Muscle of leg (tissue), 11 donors: ENCODE measurements around the gene ATRIP. TPM values are rescaled to one million over a fixed set of nuclear protein-coding genes. Genes with fewer than 3 reads are reported as not detected.
A peak's percentile ranks its signal among the peaks of the same experiment; 100 is the strongest.
"Not testable (repeated sequence)": the region's sequence is repeated elsewhere in the genome, so short reads cannot be mapped to it uniquely, and the experiment has no call there.

ENCODE experiments used
- DNase-seq: peaks from one replicate; pipeline ENCODE4 v3.0.0; 2013
- H3K27ac ChIP-seq: one replicate; pipeline ENCODE4 v1.5.1; 2013; ENCODE audit warnings: mild to moderate bottlenecking, low read length, control low read depth
- H3K27me3 ChIP-seq: one replicate; pipeline ENCODE4 v1.6.1; 2013; ENCODE audit warnings: low read length; ENCODE audit not compliant: control insufficient read depth, insufficient read depth
- H3K36me3 ChIP-seq: one replicate; pipeline ENCODE4 v1.6.1; 2013; ENCODE audit warnings: low read length; ENCODE audit not compliant: control insufficient read depth, insufficient read depth
- H3K4me1 ChIP-seq: one replicate; pipeline ENCODE4 v1.6.1; 2013; ENCODE audit warnings: low read length; ENCODE audit not compliant: control insufficient read depth, insufficient read depth
- H3K4me3 ChIP-seq: one replicate; pipeline ENCODE4 v1.5.1; 2013; ENCODE audit warnings: low read length, control low read depth
- H3K9me3 ChIP-seq: replicated peaks from 2 replicates; pipeline ENCODE4 v1.6.1; 2013; ENCODE audit warnings: low read depth, low read length; ENCODE audit not compliant: control insufficient read depth
- WGBS: methylation state at CpG from one replicate; pipeline ENCODE4 v1.1.5; 2013; ENCODE audit warnings: missing lambda C conversion rate; ENCODE audit not compliant: insufficient coverage; 5-methylcytosine and 5-hydroxymethylcytosine counted together
- polyA plus RNA-seq, 8 donors: library from polyadenylated mRNA; unstranded; fragments of 120-200 nt; gene quantifications; one replicate each; pipeline versions ENCODE4 v1.2.1 to v1.2.3, GENCODE V29; 2013; ENCODE audit warnings: inconsistent platforms in 1 of 8, low replicate concordance in 1 of 8; ENCODE audit not compliant: insufficient read length in 8 of 8, insufficient read depth in 1 of 8
- total RNA-seq: library from RNA; stranded (reverse); fragments of 120-200 nt; gene quantifications from one replicate; pipeline ENCODE4 v1.2.4, GENCODE V29; 2013

Gene ATRIP
- total and polyA plus RNA-seq, 9 donors: 6.5 to 9.6 (median 7.8) TPM

GRCh38 chr3:48478626-48479555, 32.4 kb downstream of the ATRIP start:
- DNase-seq: no peak
- Histone ChIP-seq H3K27me3 (no peaks in the 10 kb centered on the region), H3K9me3 (no peaks in the 10 kb centered on the region), H3K4me3 (no peak overlapping the region), H3K36me3 (no peaks in the 10 kb centered on the region), H3K27ac (no peak overlapping the region), H3K4me1 (no peaks in the 10 kb centered on the region)
- 86% methylated on average over 17 of the region's 19 CpGs for WGBS

DNA sequence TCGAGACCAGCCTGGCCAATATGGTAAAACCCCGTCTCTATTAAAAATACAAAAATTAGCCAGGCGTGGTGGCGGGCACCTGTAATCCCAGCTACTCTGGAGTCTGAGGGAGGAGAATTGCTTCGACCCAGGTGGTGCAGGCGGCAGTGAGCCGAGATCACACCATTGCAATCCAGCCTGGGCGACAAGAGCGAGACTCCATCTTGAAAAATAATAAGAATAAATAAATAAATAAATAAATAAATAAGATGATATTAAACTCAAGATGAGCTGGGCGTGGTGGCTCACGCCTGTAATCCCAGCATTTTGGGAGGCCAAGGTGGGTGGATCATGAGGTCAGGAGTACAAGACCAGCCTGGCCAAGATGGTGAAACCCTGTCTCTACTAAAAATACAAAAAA, 34.4 kb downstream of the ATRIP start:
- not testable (repeated sequence) for H3K9me3 ChIP-seq, H3K36me3 ChIP-seq, H3K27ac ChIP-seq, H3K4me1 ChIP-seq, H3K27me3 ChIP-seq, DNase-seq, H3K4me3 ChIP-seq
- no CpG with 5 or more reads among the region's 11 CpGs for WGBS

DNA sequence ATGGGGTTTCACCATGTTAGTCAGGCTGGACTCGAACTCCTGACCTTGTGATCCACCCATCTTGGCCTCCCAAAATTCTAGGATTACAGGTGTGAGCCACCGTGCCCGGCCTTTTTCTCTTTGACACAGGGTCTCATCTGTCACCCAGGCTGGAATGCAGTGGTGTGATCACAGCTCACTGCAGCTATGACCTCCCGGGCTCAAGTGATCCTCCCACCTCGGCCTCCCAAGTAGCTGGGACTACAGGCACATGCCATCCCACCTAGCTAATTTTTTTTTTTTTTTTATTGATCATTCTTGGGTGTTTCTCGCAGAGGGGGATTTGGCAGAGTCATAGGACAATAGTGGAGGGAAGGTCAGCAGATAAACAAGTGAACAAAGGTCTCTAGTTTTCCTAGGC, 36.3 kb downstream of the ATRIP start:
- H3K36me3 ChIP-seq, H3K27ac ChIP-seq, DNase-seq, H3K9me3 ChIP-seq, H3K4me1 ChIP-seq, H3K4me3 ChIP-seq, H3K27me3 ChIP-seq: not testable (repeated sequence)
- 100% methylated on average over 2 of the region's 6 CpGs for WGBS

DNA sequence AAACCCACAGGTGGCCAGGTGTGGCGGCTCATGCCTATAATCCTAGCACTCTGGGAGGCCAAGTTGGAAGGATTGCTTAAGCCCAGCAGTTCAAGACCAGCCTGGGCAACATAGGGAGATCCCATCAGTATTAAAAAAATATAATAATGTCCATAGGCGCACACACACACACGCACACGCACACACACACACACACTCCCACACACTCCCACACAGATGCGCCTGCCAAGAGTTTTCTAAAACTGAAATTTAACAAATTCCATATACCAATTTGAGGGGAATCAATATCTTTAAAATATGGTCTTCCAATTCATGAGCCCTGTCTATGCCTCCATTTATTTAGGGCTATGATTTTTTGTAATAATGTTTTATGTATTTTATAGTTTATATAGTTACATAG, 40.4 kb downstream of the ATRIP start:
- no peak overlapping the region for H3K4me3 ChIP-seq
- no peak overlapping the region for H3K27ac ChIP-seq
- H3K36me3 ChIP-seq: peaks cover 2% of the 10 kb centered on the region
- H3K4me1 ChIP-seq: no peaks in the 10 kb centered on the region
- H3K9me3 ChIP-seq: no peaks in the 10 kb centered on the region
- no CpG with 5 or more reads among the region's 5 CpGs for WGBS
- DNase-seq: no peak
- H3K27me3 ChIP-seq: no peaks in the 10 kb centered on the region

DNA sequence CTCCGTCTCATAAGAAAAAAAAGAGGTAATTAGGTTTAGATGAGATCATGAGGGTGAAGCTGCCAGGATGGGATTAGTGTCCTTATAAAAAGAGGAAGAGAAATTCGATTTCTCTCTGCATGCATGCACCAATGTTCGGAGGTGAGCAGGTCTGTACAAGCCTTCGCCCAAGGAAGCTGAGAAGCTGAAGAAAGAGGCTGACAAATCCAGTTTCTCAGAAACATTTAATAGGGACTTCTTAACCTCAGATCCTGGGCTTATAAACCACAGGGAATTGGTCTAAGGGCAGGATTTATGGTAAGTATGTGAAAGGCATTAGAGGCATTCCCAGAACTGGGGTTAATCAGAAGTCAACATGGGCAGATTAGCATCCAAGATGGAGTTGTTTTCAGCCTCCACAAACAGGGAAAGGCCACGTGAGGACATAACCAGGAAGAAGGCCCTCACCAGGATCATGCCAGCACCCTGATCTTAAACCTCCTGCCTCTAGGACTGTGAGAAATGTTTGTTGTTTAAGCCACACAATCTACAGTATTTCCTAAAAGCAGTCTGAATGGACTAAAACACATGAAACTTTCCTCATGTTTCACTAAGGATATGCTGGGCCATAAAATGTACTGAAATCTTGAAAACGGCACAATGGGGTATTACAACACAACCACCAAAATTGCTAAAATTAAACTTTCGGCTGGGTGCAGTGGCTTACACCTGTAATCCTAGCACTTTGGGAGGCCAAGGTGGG, 46.1 kb downstream of the ATRIP start:
- Histone ChIP-seq H3K27ac (no peak overlapping the region), H3K4me3 (no peak overlapping the region), H3K9me3 (no peaks in the 10 kb centered on the region), H3K4me1 (no peaks in the 10 kb centered on the region), H3K27me3 (no peaks in the 10 kb centered on the region), H3K36me3 (peaks cover 2% of the 10 kb centered on the region)
- no peak for DNase-seq
- 66% methylated on average over 5 of the region's 7 CpGs for WGBS

GRCh38 chr3:48493203-48493501, 46.6 kb downstream of the ATRIP start:
- H3K4me1 ChIP-seq: no peaks in the 10 kb centered on the region
- peaks cover 2% of the 10 kb centered on the region for H3K36me3 ChIP-seq
- no peak overlapping the region for H3K4me3 ChIP-seq
- no peaks in the 10 kb centered on the region for H3K27me3 ChIP-seq
- H3K9me3 ChIP-seq: no peaks in the 10 kb centered on the region
- H3K27ac ChIP-seq: no peak overlapping the region
- 75% methylated on average over 2 of the region's 3 CpGs for WGBS
- DNase-seq: no peak

DNA sequence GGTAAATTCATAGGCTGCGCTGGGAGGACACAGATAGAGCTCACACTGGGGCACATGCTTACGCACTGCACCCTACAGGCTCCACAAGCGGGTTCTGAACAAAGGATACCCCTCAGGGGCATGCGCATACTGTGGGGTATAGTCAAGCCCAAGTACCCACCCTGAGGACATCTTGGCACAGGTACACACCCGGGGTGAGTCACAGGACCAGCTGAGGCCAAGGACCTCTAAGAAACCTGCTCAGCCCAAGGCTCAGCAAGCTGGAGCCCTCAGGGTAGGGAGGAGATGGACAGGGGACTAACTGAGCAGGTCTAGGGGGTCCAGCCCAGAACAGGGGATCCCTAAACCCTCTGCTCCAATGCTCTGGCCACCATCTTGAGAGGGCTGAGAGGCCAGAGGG, 54.1 kb downstream of the ATRIP start:
- H3K27me3 ChIP-seq: no peaks in the 10 kb centered on the region
- H3K4me3 ChIP-seq: no peak overlapping the region
- H3K36me3 ChIP-seq: peaks cover 4% of the 10 kb centered on the region
- peaks cover 25% of the 10 kb centered on the region for H3K4me1 ChIP-seq
- WGBS: 97% methylated on average over 5 of the region's 5 CpGs
- no peak overlapping the region for H3K27ac ChIP-seq
- no peak for DNase-seq
- no peaks in the 10 kb centered on the region for H3K9me3 ChIP-seq

DNA sequence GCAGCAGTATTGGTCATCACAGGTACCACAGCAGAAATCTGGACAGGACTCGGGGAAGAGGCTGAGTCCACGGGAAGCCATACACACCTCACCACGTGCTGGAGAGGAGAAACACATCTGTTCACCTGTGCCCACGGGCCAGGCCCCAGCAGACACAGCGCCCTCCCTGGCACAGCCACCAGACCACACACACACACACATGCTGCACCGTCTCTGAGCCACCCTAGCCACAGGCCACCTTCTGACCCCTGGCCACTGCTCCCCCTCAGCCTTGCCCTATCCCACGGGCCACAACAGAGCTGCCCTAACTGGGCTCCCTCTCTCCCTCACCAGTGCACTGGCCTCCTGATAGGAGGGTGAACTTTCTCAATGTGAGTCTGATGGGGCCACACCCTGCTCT, 54.7 kb downstream of the ATRIP start:
- Histone ChIP-seq H3K9me3 (no peaks in the 10 kb centered on the region), H3K36me3 (peaks cover 4% of the 10 kb centered on the region), H3K4me1 (peaks cover 25% of the 10 kb centered on the region), H3K27ac (no peak overlapping the region), H3K4me3 (no peak overlapping the region), H3K27me3 (no peaks in the 10 kb centered on the region)
- no peak for DNase-seq
- 71% methylated on average over 4 of the region's 7 CpGs for WGBS

DNA sequence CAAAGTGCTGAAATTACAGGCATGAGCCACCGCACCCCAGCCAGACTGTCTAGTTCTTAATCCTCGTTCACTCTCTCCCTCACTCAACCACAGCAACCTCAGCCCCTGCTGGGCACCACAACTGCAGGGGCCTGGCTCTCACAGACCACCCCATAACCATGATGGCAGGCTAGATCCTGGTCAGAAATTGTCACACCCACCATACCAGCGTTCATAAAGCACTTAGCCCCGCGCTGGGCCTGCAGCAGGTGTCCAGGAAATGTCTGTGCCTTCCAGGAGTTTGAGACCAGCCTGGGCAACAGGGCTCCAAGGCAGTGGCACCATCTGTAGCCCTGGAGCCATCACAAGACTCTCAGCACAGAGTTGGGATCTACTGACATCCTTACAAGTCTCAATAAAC, 55.6 kb downstream of the ATRIP start:
- Histone ChIP-seq H3K36me3 (peaks cover 4% of the 10 kb centered on the region), H3K27ac (no peak overlapping the region), H3K27me3 (no peaks in the 10 kb centered on the region), H3K9me3 (no peaks in the 10 kb centered on the region), H3K4me3 (no peak overlapping the region), H3K4me1 (peaks cover 25% of the 10 kb centered on the region)
- WGBS: 87% methylated on average over 5 of the region's 5 CpGs
- DNase-seq: no peak

GRCh38 chr3:48502728-48503168, 56.2 kb downstream of the ATRIP start:
- peak overlapping the region; percentile 89 for H3K27ac ChIP-seq
- no peaks in the 10 kb centered on the region for H3K9me3 ChIP-seq
- no peak for DNase-seq
- H3K4me3 ChIP-seq: no peak overlapping the region
- 71% methylated on average over 6 of the region's 6 CpGs for WGBS
- H3K27me3 ChIP-seq: no peaks in the 10 kb centered on the region
- peaks cover 25% of the 10 kb centered on the region for H3K4me1 ChIP-seq
- H3K36me3 ChIP-seq: peaks cover 4% of the 10 kb centered on the region
